RWPE2 (cell line): ENCODE measurements around the gene BRSK2.

Source experiments
- ATAC-seq: fragments of 200-7000 bp; cut with Tn5 transposase; 3 replicates; pipeline ENCODE4 v1.9.1; 2021; ENCODE audit warnings: low read depth
- DNase-seq: peaks from one replicate; pipeline ENCODE4 v3.0.0-alpha.2; 2020; ENCODE audit warnings: low spot score
- H3K27ac ChIP-seq: fragments of 450-650 bp; 2 replicates; pipeline ENCODE4 v1.5.1; 2017; ENCODE audit warnings: mild to moderate bottlenecking; ENCODE audit not compliant: poor library complexity, severe bottlenecking
- H3K27me3 ChIP-seq: fragments of 250-450 bp; sonication (Bioruptor Pico); 2 replicates; pipeline ENCODE4 v1.5.1; 2021; ENCODE audit warnings: mild to moderate bottlenecking, moderate library complexity; ENCODE audit not compliant: insufficient read depth, poor library complexity, severe bottlenecking
- H3K36me3 ChIP-seq: fragments of 250-450 bp; sonication (Bioruptor Pico); 2 replicates; pipeline ENCODE4 v1.5.1; 2020; ENCODE audit warnings: low read depth, mild to moderate bottlenecking, moderate library complexity
- H3K4me1 ChIP-seq: fragments of 250-450 bp; sonication (Bioruptor Pico); 2 replicates; pipeline ENCODE4 v1.5.1; 2021; ENCODE audit warnings: mild to moderate bottlenecking, moderate library complexity; ENCODE audit not compliant: insufficient read depth, poor library complexity, severe bottlenecking
- H3K4me3 ChIP-seq: fragments of 250-450 bp; sonication (Bioruptor Pico); 2 replicates; pipeline ENCODE4 v1.5.1; 2021; ENCODE audit warnings: mild to moderate bottlenecking, moderate library complexity; ENCODE audit not compliant: severe bottlenecking
- H3K9me3 ChIP-seq: fragments of 250-450 bp; sonication (Bioruptor Pico); 2 replicates; pipeline ENCODE4 v1.5.1; 2021; ENCODE audit warnings: mild to moderate bottlenecking, moderate library complexity; ENCODE audit not compliant: severe bottlenecking
- TF ChIP-seq, protein P1 (sequence below): fragments of 450-650 bp; IDR thresholded peaks from one replicate; pipeline ENCODE4 v1.5.1; 2017; ENCODE audit warnings: mild to moderate bottlenecking, moderate library complexity; ENCODE audit not compliant: poor library complexity, severe bottlenecking

Gene BRSK2

DNA sequence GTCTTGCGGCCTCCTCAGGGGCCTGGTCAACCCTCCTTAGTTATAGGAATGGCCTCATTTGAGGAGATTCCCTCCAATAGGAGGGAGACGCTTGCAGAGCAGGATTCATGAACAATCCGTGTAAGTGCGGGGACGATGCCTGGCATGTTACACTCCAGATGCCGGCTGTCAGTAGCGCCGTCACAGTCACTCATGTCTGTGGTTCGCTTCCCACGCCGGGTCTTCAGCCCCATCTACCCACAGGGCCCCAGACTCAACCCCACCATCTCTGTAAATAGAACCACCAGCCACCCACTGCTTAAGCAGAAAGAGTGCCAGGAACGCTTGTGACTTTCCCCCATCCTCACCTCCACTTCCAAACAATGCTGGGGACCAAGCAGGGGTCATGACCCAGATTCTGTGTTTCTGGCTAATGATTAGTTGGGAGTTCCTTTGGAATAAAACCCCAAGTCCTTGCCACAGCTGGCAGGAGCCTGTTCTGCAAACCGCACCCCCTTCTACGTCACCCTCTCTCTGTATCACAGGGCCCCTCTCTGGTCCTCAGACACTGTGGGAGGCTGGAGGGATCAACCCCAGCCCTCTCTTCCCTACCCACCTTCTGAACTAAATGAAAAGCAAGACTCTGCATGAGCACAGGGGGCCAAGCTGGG is 41.5 kb upstream of the BRSK2 start:
- Histone ChIP-seq H3K27me3 (no peaks in the 10 kb centered on the region), H3K4me1 (no peaks in the 10 kb centered on the region), H3K27ac (no peak overlapping the region), H3K9me3 (no peaks in the 10 kb centered on the region), H3K36me3 (no peaks in the 10 kb centered on the region), H3K4me3 (no peak overlapping the region)
- ATAC-seq (no peak), DNase-seq (no peak)
- TF ChIP-seq, protein P1, sequence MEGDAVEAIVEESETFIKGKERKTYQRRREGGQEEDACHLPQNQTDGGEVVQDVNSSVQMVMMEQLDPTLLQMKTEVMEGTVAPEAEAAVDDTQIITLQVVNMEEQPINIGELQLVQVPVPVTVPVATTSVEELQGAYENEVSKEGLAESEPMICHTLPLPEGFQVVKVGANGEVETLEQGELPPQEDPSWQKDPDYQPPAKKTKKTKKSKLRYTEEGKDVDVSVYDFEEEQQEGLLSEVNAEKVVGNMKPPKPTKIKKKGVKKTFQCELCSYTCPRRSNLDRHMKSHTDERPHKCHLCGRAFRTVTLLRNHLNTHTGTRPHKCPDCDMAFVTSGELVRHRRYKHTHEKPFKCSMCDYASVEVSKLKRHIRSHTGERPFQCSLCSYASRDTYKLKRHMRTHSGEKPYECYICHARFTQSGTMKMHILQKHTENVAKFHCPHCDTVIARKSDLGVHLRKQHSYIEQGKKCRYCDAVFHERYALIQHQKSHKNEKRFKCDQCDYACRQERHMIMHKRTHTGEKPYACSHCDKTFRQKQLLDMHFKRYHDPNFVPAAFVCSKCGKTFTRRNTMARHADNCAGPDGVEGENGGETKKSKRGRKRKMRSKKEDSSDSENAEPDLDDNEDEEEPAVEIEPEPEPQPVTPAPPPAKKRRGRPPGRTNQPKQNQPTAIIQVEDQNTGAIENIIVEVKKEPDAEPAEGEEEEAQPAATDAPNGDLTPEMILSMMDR, result no peak

DNA sequence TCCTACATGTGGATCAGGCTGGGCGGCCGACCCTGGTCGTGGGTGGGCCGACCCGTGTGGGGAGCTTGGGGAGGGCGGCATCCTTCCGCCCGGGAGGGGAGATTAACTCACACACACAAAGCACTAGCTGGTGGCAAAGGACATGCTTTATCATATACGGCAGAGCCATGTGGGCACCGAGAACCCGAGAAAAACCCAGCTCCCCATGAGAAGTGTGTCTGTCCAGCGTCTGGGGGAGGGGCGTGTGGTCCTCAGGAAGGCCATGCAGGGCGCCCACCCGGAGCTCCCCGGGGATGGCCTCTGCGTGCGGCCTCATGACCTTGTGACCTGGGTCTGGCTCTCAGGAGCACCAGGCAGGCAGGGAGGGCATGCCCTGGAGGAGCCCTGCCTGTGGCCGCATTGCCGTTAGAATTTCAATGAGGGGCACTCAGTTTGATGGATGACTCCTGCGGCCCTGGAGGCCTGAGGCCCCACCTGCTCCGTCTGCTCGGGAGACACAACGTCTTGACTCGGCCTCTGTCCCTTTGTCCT is 40.9 kb upstream of the BRSK2 start:
- Histone ChIP-seq H3K27me3 (no peaks in the 10 kb centered on the region), H3K36me3 (no peaks in the 10 kb centered on the region), H3K27ac (no peak overlapping the region), H3K4me3 (no peak overlapping the region), H3K4me1 (no peaks in the 10 kb centered on the region), H3K9me3 (no peaks in the 10 kb centered on the region)
- no peak for ATAC-seq
- TF ChIP-seq, protein P1, result no peak
- no peak for DNase-seq

- H3K27me3 ChIP-seq, result no peaks in the 10 kb centered on the region
- ATAC-seq, result no peak
- H3K4me1 ChIP-seq, result no peaks in the 10 kb centered on the region
- no peak for DNase-seq
- H3K9me3 ChIP-seq, result no peaks in the 10 kb centered on the region
- no peaks in the 10 kb centered on the region for H3K36me3 ChIP-seq
- no peak overlapping the region for H3K4me3 ChIP-seq
- TF ChIP-seq, protein P1, result no peak
- H3K27ac ChIP-seq, result no peak overlapping the region
These were observed 40.2 kb upstream of the BRSK2 start for GRCh38 chr11:1349327-1350041.

GRCh38 chr11:1350086-1350725 is 39.5 kb upstream of the BRSK2 start:
- ATAC-seq, result no peak
- no peak overlapping the region for H3K27ac ChIP-seq

More at GRCh38 chr11:1350086-1350725, 39.5 kb upstream of the BRSK2 start:
- no peak for DNase-seq
- no peaks in the 10 kb centered on the region for H3K27me3 ChIP-seq
- H3K9me3 ChIP-seq, result no peaks in the 10 kb centered on the region
- no peaks in the 10 kb centered on the region for H3K36me3 ChIP-seq
- H3K4me1 ChIP-seq, result no peaks in the 10 kb centered on the region
- TF ChIP-seq, protein P1, result no peak
- no peak overlapping the region for H3K4me3 ChIP-seq
